NOMO-1 (cell line): Measurements from ENCODE around the gene RAB7B.
A peak's percentile ranks its signal among the peaks of the same experiment; 100 is the strongest.
"Not testable (repeated sequence)": the region's sequence is repeated elsewhere in the genome, so short reads cannot be mapped to it uniquely, and the experiment has no call there.

ENCODE experiments used
- DNase-seq, 2 experiments: peaks; one replicate each; lab custom pipeline; 2025; ENCODE audit not compliant: unreplicated experiment in 2 of 2; lab: John Stamatoyannopoulos, UW

RAB7B gene, protein sequence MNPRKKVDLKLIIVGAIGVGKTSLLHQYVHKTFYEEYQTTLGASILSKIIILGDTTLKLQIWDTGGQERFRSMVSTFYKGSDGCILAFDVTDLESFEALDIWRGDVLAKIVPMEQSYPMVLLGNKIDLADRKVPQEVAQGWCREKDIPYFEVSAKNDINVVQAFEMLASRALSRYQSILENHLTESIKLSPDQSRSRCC

DNA sequence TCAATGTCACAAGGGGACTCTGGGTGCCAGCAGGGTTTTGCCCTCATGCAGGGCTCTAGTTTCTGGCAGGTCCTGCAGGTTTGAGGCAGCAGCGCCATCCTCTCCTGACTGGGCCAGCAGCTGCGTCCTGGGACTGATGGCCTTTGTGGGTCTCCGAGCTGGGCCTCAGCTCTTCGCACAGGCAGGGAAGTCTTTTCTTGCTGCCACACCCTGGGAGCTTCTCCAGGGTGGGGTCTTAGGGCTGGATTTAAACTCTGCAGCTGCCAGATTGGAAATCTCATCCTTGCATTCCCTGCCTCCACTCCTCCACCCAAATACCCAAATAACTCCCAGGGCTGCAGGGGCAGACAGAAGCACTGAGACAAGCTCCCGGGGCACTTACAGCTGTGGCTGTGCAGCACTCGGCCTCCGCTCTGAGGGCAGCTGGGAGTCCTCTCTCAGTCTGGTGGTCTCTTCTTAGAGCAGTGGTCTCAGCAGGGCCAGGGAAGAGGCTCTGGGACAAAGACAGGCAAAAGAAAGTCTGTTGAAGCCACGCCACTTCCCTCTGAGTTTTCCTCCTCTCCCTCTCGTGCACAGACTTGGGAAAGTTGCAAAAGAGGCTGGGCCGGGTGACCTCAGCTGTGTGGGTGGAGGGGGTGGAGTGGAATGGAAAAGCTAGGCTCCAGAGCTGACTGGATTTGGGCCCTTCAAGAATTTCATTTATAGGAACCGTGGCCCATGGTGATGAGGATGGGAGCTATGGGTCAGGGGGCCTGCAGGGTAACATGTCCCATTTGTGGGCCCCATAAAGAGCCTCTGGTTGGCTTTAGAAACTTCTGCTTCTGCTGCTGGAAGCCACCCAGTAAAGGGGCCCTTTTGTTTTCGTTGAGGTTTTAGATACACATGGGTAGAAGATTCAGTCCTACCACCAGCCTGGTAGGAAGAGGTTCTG is at the start of gene RAB7B:
RAB7B (minus strand) TSS at position 525 of the 931 bp plus-strand sequence. CDS start 9,260 bp downstream, outside the sequence.
- DNase-seq, result peak; percentile 61 to 85

DNA sequence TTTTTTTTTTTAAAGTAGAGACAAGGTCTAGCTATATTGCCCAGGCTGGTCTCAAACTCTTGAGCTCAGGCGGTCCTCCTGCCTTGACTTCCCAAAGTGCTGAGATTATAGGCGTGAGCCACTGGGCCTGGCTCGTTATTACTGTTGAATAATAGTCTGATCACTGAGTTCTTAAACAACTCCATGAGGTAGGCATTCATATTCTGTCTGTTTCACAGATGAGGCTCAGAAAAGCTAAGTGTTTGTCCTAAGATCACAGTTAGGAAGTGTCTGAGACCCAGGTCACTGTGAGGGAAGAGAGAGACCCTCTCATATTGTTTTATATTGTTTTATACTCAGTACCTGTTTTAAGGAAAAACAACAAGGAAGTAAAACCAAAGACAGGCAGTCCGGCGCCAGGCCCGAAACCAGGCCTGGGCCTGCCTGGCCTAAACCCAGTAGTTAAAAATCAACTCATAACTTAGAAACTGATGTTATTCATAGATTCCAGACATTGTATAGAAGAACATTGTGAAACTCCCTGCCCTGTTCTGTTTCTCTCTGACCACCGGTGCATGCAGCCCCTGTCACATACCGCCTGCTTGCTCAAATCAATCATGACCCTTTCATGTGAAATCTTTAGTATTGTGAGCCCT is 49.2 kb upstream of the RAB7B start:
- not testable (repeated sequence) for DNase-seq

DNA sequence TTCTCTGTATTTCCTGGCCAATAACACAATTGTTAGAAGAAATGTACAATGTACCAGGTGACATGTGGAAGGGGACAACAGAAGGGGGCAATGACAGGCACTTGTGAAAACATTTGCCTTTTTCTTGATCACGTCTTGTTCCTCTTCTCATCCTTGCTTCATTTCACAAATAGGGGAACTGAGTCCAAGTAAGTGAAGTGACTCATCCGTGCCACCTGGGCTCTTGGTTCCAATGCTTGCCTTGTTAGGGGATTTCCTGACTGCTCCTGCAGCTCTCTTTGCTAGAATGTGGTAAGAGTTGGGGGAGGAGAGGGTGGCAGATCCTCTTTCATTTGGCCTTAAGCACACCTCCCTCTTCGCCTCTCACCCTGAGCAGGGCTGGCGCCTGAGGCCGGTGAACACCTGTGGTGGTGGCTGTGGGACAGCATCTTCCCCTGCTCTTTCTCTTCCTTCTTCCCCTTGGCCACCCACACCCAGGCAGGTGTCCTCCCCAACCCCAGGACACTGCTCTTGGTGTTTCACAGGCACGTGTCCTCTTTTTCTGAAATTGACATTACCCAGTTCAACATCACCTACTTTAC is 47.5 kb upstream of the RAB7B start:
- peak; percentile 98 for DNase-seq

DNA sequence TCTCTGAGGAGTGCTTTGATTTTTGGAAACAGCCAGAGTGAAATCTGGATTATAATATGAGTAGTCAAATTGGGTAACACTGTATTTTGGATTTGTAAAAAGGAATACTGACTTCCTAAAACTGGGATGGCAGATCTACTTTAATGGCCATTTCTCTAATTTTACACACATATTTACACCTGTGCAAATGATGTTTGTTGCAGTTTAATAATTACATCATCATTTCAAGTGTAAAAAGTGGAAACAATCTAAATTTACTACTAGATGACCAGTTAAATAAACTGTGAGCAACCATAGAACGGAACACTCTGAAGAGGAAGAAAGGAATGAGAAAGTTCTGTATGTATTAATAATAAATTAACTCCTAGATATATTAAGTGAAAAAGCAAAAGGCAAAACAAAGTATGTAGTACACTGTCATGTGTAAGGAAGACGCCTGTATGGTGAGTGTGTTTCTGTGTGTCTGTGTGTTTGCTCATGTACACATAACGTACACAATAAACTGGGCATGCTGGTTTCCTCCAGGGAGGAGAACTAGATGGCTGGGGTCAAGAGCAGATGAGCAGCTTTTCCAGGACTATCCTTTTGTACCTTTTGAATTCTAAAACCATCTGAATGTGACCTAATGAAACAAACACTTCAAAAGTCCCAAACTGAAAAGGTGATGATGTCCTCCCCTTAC is 46.9 kb upstream of the RAB7B start:
- no peak for DNase-seq

DNA sequence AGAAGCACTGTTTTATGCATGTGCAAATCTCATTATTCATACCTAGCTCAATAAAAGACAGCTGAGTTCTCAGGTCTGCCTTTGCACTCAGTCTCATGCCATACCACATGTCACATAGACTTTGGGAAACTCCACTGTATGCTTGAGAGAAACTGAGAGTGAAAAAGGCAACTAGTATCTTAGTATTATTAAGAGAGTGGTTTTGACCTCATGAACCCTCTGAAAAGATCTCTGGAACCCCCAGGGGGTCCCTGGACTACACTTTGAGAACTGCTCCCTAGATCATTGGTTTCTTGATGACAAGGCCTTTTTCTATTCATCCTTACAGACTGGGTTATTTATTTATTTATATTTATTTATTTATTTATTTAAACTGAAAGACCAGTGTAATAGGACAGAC is 46.1 kb upstream of the RAB7B start:
- no peak for DNase-seq

DNA sequence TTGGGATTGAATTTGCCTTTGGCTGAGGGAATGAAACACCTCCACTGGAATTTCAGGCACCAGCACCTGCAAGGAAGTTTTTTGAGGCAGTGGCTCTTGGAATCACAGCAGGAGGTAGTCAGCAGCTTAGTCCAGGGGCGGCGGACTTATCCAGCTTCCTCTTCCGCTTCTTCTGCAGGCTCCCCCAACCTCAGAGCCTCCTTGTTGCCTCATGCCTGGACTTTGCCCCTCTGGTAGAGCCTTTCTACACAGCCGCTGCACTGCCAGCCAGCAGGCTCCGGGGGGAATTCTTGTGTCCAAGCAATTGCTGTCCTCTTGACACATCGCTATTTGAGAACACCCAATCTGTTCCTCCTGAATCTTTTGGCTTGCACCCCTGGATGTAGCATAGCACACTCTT is 45.4 kb upstream of the RAB7B start:
- peak; percentile 93 to 94 for DNase-seq

DNA sequence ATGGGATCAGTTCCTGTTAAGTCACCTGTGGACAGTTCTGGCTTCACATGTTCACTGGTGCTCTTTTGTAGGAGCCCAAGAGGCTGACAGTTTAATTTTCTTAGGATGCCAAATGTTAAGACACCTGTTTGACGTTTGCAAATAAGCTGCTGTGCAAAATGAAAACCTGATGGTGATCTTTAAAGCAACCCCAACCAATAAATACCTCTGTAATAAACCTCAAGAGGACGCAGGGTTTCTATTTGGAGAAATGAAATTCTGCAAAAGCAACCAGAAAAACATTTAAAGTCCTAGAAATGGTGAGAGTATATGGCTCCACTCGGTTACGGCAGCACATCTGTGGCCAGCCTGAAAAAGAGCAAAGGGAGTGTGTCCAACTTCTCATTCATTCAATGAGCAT is 44.1 kb upstream of the RAB7B start:
- DNase-seq, result no peak

DNA sequence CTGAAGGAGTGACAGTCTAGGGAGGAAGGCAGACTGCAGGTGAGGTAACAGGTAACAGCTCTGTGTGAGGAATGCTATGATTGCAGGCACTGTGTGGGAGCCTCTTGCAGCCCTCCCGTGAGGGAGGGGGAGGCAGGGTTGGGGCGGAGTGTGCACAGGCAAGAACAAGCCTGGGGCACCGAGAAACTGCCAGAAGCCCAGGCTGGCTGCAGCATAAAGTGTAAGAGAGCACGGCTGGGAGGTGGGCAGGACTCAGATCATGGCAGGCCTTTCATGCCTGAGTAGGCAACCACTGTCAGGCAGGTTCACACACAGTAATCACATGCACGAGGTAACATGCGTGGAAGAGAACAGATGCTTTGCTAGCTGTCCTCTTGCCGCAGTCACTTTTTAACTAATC is 38.4 kb upstream of the RAB7B start:
- no peak for DNase-seq

DNA sequence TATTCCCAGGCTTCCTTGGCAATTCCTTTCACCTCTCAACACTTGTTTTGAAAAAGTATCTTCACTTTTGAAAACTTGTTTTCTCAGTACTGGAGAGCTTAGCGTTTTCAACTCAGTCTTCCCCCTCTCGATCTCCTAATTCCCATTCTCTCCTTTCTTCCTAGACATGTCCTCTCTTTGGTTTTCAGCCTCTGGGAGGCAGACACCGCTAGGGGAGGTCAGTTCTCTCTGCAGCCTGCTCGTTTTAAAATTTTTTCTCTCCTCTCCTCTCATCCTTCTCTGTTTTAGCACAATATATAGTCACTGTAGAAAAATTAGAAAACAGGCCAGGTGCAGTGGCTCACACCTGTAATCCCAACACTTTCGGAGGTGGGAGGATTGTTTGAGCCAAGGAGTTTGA is 37.1 kb upstream of the RAB7B start:
- no peak for DNase-seq

DNA sequence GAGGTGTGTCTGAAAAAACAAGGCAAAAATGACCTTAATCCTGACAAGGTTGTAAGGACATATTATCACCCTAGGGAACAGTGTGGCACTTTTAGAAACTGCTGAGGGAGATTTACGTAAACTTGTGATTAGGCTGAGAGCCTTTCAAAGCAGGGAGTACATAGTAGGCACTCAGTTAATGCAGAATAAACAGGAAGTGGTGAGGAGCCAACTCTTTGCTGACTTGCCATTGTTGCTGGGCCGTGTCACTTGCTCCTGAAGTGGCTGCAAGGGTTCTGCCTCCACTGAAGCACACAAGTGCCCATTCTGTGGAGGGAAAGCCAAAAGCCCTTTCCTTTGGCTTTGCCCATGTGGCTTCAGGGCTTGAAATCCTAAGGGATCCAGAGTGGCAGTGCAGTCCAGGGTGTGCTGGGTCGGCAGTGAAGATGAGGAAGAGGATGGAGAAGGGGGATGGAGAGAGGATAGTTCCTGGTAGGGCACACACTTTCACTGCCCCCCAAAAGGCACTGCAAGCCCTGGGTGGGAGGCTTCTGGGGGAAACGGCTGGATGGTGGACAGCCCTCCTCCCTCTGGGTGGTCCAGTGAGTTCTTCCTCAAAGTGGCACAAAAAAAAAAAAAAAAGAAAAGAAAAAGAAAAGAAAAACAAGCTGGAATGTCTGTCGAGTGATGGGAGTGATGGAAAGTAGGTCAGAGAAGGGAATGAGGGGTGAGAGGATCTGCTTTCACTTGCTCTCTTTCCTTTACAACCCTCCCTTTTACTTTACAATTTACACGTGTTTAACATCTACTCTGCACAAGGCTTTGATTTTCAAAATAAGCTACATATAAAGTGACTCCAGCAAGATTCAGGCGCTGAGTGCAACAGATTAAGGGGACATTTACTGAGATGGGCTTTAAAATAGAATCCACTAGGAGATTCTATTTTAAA is 36.1 kb upstream of the RAB7B start:
- DNase-seq, result no peak

DNA sequence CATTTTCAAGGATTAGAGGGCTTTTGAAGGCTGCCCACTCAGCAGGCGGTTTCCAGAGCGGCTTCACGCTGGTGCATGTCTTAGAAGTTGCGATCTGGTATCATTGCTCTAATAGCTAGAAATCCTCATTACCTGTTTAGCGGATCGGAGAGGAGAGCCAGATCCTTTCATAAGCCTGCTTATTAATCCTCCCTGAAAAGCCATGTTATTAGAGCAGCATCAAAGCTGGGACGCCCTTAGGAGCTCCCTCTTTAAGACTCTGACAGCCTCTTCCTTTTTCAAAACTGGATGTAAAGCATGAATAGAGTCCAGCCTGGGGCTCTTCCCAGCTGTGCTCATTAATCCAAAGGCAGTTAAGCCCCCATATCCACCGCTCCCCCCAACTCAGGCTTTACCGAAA is 34.4 kb upstream of the RAB7B start:
- DNase-seq, result no peak

DNA sequence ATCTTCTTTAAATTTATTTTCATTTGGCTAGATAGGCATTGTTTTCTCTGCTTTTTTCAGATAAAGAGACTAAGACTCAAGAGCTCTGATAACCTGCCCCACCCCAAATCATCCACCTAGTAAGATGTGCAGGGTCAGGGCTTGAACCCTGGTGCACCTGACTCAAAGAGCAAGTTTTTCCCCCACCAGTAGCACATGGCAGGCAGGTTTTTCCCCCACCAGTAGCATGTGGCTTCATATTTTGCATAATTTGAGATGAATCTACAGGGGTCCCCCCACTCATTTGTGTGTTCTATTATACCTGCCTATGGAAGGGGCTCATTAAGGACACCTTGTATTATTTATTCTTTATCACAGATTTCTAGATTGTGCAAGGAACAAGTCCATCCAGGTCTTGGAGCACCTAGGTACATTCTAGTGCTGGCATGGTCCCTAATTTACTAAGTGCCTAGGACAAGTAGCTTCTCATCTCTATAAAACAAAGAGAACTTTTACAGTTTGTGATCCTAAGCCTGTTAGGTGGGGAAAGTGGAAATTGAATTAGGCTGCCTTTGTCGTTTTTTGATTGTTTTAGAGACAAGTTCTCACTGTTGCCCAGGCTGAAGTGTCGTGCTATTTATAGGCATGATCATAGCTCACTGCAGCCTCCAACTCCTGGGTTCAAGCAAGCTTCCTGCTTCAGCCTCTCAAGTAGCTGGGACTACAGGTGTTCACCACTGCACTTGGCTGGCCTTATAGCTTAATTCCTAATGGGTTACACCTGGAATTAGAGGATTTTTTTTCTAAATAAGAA is 33.7 kb upstream of the RAB7B start:
- DNase-seq, result no peak

DNA sequence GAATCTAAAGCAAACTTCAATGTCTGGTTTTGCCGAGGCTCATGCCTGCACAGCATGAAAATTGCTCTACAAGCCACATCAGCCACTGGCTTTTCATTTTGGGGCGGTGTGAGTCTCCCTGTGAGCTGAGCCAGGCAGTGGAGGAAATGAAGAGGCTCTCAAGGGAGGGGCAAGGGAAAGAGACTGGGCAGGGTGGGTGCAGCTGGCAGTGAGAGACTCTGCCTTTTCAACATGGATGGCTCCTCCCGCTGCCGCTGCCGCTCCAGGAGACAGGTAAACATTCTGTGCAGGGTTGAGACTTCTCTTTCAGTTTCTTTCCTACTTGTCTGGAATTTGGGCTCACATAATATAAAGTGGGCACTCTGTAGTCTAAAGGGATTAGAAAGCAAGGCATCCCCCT is 31.8 kb upstream of the RAB7B start:
- DNase-seq, result no peak

DNA sequence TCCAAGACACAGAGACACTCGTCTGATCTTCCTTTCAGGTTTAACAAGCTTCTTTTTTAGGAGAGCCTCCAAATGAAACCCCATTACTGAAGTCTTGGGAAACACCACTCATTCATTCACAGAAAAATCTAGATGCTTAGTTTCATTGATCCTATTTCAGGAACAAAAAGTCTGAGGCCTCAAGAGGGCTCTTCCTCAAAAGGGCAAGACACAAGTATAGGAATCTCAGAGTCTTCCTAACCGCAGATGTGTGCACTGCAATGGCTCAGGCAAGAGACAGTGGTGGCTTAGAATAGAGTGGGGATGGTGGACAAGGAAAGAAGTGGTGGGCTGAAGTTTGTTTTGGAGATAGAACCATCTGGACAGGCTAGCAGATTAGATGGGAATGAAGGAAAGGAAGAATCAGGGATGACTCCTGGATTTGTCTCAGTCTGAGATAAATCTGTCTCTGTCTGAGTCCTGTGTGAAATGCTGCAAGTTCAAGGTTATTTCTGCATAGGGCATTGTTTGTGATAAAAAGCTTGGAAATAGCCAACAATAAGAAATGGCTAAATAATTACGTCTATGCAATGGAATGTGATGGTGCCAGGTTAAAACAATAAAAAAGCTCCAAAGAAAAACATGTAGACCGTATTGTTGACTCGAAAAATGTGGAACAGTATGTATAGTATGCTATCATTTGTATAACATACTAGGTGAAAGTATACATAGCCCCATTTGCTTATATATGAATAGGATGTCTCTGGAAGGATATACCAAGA is 29.4 kb upstream of the RAB7B start:
- DNase-seq, result peak; percentile 45 to 67

DNA sequence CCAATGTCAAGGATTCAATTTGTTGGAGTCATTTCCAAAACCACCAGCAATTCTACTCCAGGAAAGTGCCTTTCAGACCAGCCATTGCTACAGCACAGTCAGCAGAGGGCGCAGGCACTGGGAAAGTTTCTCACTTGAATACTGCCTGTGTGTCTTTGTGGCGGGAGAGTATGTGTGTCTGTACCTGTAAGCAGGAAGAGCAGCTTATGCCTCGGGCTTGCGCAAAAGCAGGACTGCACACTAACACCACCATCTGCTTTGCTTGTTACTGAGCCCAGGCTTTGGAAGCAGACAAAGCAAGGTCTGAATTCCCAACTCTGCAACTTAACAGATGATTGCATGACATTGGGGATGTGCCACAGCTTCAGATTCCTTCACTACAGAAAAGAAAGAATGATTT is 27.5 kb upstream of the RAB7B start:
- DNase-seq, result peak; percentile 73 to 94

DNA sequence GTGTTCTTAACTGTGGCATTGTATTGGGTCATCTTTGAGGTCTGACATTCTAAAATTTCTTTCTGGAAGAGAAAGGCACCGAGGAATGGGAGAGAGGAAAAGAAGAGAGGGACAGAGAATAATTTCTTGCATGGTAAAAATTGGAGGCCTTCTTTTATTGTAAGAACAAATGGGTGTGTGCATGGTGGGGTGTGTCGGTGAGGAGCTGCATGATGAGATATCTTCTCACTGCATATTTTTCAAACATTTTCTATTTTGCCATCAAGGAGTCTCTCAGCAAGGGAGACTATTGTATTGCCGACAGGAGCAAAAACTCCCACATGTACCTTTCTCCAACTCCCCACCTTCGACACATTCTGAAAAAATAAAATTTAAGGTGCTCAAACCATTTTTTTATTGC is 27.0 kb upstream of the RAB7B start:
- DNase-seq, result no peak

DNA sequence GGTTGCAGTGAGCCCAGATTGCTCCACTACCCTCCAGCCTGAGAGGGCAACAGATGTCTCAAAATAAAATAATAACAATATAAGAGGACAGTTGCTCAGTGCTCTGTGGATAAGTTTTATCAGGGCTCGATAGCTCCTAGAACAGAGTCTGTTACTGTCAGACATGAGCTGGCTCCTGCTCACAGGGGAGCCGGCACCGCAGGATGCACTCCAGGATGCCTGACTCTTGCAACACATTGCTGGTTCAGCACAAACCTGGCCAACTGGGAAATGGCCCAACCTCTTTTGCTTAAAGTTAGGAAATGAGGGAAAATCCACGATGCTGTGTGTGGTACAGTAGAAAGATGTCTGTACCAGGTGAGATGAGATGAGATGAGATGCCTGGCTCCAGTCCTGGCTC is 26.3 kb upstream of the RAB7B start:
- no peak for DNase-seq

DNA sequence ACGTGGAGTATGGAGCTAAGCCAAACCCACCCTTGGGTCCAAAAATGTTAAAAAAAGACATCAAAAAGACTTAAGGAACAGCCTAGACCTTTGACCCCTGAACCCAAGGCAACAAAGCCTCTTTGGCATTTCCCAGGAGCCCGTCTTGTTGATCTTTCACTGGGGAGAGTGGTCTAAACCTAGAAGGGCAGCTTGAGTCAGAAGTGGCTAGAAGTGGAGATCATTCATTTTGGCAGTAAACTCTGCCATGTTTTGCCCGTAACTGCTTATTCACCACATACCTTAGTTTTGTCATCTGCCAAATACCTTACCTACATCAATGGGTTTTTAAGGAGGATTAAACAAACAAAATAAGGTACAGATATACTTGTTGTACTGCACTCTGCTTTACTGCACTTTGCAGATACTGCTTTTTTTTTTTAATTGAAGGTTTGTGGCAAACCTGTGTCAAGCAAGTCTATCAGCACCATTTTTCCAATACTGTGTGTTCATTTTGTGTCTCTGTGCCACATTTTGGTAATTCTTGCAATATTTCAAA is 22.2 kb upstream of the RAB7B start:
- DNase-seq, result no peak
